ENCODE data around the gene AKT1S1.

Gene AKT1S1

GRCh38 chr19:49907745-49908446 is 30.7 kb upstream of the AKT1S1 start:
- no peak for DNase-seq

GRCh38 chr19:49906879-49907564 is 29.9 kb upstream of the AKT1S1 start:
- no peak for DNase-seq

- DNase-seq = no peak
Observed at GRCh38 chr19:49904136-49904535, 27.0 kb upstream of the AKT1S1 start.

GRCh38 chr19:49896863-49897621 is 19.9 kb upstream of the AKT1S1 start, which contains the start of gene IL4I1:
TSS of gene IL4I1 (minus strand) at chr19:49896887. CDS start at chr19:49896160, 727 bp downstream.
- no peak for DNase-seq

GRCh38 chr19:49895566-49896297 is 18.6 kb upstream of the AKT1S1 start:
- no peak for DNase-seq

GRCh38 chr19:49894879-49895565 is 17.9 kb upstream of the AKT1S1 start:
- DNase-seq = no peak

- DNase-seq = no peak
Observed at GRCh38 chr19:49894011-49894664, 17.0 kb upstream of the AKT1S1 start.

GRCh38 chr19:49892716-49893115 is 15.6 kb upstream of the AKT1S1 start:
- no peak for DNase-seq

GRCh38 chr19:49891393-49891792 is 14.2 kb upstream of the AKT1S1 start:
- no peak for DNase-seq

- peak; percentile 87 for DNase-seq
Observed at GRCh38 chr19:49890349-49891311, 13.5 kb upstream of the AKT1S1 start.

- peak; percentile 83 for DNase-seq
Observed at GRCh38 chr19:49889687-49890348, 12.7 kb upstream of the AKT1S1 start.

GRCh38 chr19:49889038-49889686 is 12.0 kb upstream of the AKT1S1 start:
- DNase-seq = no peak

- peak; percentile 84 for DNase-seq
Observed at GRCh38 chr19:49888510-49888824, 11.3 kb upstream of the AKT1S1 start.

- DNase-seq = peak; percentile 72
Observed at GRCh38 chr19:49887665-49888509, 10.7 kb upstream of the AKT1S1 start.

- no peak for DNase-seq
Observed at GRCh38 chr19:49887037-49887664, 10.0 kb upstream of the AKT1S1 start.

- no peak for DNase-seq
Observed at GRCh38 chr19:49884760-49885159, 7.6 kb upstream of the AKT1S1 start.

- no peak for DNase-seq
Observed at GRCh38 chr19:49884109-49884508, 7.0 kb upstream of the AKT1S1 start.

- DNase-seq = no peak
Observed at GRCh38 chr19:49883094-49883493, 5.9 kb upstream of the AKT1S1 start.

Measured in NCI-H146 (cell line).